ENCODE measurements around the gene ZNF230.

The ZNF230 gene

DNA sequence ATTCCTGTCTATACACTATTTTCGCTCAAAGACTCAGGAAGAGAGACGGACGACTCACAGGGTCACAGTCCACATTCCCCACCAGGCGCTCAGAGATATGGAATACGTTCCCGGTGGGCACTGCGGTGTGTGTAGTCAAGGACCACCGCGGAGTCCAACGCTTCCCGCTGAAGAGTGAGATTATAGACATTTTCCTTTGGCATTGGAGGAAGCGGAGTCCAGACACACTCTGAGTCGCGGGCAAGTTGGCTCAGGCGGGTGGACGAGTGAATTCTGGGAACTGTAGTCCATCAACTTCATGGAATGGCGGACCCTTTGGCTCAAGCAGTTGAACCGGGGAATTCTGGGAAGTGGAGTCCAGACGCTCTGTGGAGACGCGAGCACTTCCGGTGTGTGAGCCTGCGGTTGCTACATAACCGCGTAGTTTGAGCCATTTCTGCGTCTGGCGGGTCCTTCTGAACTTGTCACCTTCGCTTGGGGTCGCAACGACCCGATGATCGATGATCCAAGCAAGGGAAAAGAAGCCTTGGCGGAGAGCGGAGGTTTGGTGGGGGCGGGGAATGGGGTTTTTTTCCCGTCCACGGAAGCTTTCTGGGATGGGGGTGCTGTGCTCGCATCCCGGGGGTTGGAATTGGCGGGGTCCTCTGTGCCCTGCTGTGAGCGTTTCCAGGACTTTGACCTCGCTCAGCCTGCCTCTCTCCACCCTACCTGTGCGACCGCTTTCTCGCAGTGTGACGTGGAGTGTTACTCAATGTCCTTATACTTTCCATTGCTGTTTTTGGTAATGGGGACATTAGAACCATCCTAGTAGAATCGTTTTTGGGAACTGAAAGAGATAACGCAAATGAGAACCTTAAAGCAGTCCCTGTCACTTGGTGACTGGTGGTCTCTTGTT, at the start of gene ZNF230:
Gene ZNF230 (plus strand): TSS at position 392 of the 895 bp plus-strand sequence. CDS start 4,122 bp downstream, outside the sequence.
- peak; percentile 84 for DNase-seq

DNA sequence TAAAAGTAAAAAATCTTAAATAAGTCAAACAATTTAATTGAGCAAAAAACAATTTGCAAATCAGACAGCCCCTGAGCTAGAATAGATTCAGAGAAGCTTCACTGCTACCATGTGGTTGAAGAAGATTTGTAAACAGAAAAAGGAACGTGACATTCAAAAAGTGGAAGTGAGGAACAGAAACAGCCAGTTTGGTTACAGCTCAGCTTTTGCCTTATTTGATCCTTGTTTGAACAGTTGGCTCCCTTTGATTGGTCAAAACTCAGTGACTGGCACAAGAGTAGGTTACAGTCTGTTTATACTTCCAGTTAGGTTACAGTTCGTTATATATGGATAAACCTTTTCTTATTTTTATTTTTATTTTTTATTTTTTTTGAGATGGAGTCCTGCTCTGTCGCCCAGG, 45.9 kb upstream of the ZNF230 start:
- DNase-seq, result no peak

GRCh38 chr19:43957891-43958290, 44.9 kb upstream of the ZNF230 start:
- DNase-seq, result no peak

DNA sequence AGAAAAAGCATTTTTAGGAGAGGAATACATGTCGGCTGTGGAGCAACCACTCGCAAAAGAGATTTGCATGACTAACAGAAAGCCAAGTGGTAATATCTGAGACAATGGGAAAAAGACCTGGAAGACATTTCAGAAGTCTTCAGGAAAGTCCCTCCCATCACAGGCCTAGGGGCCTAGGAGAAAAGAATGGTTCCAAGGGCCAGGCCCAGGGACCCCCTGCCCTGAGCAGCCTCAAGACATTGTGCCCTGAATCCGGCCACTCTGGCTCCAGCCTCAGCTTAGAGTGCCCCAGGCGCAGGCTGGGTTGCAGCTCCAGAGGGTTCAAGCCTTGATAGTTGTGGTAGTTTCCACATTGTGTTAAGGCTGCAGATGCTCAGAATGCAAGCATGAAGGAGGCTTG, 42.3 kb upstream of the ZNF230 start:
- no peak for DNase-seq

GRCh38 chr19:43966079-43966694, 36.6 kb upstream of the ZNF230 start:
- no peak for DNase-seq

GRCh38 chr19:43976732-43977131, 26.0 kb upstream of the ZNF230 start:
- DNase-seq, result no peak

- DNase-seq, result no peak
Measured at GRCh38 chr19:43983544-43983911, 19.2 kb upstream of the ZNF230 start.

DNA sequence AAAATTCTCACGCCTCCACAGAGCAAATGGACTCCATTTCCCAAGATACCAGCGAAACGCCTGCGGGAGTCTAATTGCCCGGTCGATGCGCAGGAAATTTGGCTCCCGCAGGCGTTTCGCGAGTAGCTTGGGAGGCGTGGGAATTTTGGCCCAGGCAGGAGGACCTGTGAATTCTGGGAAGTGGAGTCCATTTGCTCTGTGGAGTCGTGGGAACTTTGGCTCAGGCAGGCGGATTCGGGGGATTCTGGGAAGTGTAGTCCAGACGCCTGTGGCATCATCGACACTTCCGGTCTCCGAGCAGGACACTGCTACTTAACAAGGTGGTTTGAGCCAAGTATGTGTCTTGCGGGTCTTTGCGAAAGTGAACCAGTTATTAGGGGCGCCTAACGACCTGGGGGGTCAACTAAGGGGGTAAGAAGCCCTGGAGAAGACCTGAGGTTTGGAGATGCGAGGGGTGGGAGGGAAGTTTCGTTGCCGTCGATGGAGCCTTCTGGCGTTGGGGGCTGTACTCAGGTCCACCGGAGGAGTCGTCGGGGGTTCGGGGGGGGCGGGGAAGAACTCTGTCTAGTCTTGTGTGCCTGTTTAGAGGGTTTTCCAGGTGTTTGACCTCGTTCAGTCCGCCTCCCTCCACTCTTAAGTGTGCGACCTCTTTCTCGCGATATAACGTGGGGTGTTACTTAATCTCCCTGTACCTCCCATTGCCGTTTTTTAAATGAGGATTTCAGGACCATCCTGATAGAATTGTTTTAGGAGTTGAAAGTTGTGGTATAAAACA, 18.7 kb upstream of the ZNF230 start, which contains the start of gene ZNF155:
Gene ZNF155 (plus strand): TSS at position 277 of the 775 bp plus-strand sequence. CDS start 4,356 bp downstream, outside the sequence.
- peak; percentile 86 for DNase-seq

DNA sequence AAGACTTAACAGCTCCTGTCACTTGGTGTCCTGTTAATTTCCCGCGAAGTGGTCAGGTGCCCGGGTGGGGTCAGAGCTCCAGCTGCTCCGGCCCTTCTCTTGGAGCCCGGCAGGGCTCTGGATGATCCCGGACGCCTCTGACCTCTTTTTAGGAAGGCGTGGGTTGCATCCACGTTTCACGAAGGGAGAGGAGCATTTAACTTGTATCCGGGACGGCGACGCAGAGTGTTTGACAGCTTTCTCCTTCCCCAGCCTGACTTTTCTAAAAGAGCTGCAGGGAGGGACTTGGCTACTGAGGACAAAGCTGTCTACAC, 18.1 kb upstream of the ZNF230 start:
- no peak for DNase-seq

DNA sequence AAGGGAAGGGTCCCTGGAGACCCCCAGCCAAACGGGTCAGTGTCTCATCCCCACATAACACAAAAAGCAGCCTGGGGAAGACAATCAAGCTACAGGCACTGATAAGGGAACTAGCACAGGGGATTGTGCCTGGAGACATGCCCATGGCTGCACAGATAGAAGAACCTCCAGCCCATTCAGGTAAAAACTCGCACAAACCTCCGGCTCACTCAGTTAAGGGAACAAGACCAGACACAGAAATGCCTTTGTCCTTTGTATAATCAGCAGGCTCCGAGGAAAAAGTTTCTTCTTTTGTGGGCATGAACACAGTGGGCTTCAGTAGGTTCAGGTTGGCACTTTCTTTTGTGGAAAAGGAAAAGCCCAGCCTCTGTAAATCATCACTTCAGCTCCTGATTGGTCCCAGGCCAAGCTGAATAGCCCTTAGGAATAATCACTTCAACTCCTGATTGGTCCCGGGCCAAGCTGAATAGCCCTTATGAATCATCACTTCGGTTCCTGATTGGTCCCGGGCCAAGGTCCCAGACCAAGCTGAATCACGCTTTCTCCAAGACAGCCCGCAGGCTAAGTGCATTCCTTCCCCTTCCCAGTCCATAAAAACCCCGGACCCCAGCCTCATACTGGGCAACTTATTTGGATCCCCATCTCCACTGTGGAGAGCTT, 5.0 kb upstream of the ZNF230 start:
- DNase-seq, result no peak

DNA sequence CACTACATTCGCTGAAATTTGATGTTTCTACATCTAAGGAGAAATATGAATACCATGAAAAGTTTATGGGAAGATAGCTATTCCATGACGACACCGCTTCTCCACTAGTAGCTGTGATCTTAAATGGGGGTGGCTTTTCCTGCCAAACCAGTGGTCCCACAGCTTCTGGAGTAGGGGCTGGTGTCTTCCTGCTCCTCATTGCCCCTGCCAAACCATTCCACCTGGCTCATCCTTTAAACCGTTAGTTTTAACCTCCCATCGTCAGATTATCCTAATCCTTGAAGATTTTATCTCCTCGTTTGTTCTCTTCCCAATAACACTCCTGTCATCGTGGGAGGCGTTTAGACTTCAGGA, 568 bp upstream of the ZNF230 start:
- DNase-seq, result no peak

GRCh38 chr19:44003461-44004009, 778 bp downstream of the ZNF230 start:
- DNase-seq, result no peak

GRCh38 chr19:44005973-44006372, 3.2 kb downstream of the ZNF230 start:
- no peak for DNase-seq

DNA sequence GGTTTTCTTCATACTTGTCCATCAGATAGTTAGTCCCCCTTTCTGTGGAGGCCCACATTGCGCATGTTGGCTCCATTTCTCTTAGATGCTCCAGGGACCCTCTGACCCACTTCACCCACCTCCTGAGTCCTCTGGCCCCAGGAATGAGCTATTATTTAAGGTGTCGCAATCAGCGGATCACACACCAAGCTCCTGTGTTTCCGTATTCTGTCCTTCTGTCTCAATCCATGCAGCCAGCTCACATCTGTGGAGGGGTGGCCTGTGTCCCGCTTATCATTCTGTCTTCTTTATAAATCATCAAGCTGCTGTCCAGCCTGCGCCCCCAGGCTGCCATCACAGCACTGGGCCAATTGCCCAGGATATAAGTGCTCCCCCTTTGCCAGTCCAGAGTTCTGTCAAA, 4.7 kb downstream of the ZNF230 start:
- no peak for DNase-seq

DNA sequence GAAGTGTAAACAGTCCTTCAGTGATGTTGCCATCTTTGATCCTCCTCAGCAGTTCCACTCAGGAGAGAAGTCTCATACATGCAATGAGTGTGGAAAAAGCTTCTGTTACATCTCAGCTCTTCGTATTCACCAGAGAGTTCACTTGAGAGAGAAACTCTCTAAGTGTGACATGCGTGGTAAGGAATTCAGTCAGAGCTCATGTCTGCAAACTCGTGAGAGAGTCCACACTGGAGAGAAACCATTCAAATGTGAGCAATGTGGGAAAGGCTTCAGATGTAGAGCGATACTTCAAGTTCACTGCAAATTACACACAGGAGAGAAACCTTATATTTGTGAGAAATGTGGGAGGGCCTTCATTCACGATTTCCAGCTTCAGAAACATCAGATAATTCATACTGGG, 7.7 kb downstream of the ZNF230 start:
- DNase-seq, result no peak

DNA sequence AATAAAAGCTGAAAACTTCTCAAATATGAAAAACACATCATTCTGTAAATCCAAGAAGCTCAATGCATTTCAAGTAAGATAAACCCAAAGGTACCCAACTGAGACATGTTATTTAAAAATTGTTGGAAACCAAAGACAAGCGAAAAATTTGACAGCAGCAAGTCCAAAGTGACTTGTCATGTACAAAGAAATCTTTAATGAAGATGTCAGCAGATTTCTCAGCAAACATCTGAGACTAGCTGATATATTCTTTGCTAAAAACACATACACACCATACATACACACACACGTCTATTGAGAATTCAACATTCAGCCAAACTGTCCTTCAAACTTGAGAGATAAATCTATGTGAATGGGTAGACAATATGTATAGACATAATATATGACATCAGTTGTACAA, 16.7 kb downstream of the ZNF230 start:
- DNase-seq, result no peak

DNA sequence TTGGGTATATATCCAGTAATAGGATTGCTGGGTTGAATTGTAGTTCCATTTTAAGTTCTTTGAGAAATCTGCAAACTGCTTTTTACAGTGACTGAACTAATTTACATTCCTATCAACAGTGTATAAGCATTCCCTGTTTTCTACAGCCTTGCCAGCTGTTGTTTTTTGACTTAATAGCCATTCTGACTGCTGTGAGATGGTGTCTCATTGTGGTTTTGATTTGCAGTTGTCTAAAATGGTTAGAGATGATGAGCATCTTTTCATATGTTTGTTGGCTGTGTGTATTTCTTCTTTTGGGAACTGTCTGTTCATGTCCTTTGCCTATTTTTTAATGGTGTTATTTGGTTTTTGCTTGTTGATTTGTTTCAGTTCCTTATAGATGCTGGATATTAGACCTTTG, 18.5 kb downstream of the ZNF230 start:
- no peak for DNase-seq

DNA sequence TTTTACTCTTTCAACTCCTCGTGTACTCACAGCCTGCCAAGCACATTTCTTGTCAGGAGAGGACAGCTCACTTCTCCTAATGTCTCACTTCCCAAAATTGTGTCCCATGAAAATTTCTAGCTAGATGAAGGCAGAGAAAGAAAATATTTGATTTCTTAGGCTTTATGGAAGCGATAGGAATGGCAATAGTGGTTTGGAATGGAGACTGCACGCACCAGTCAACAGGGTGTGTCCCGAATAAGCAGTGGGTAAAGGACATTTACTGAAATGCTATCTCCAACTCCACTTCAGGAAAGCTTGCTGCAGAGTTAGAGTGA, 22.1 kb downstream of the ZNF230 start:
- no peak for DNase-seq

DNA sequence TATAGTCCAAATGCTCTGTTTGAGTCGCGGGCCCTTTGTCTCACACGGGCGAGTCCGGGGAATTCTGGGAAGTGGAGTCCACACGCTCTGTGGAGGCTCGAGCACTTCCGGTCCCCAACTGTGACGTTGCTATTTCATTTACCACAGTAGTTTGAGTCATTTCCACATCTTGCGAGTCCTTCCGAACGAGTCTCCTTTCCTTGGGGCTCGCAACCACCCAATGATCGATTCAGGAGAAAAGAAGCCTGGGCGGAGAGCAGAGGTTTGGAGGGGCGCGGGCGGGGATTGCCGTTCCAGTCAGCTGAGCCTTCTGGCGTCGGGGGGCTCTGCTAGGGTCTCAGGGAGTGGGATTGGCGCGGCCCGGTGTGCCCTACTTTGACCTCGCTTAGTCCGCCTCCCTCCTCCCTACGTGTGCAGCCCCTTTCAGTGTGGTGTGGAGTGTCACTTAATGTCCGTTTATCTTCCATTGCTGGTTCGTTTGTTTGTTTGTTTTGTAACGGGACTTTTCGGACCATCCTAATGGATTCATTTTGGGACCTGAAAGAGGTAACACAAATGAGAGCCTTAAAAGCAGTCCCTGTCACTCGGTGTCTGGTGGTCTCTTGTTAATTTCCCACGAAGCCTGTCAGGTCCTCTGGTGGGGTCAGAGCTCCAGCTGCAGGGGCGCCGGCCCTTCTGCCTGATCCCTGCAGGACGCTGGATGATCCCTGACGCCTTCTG, 22.6 kb downstream of the ZNF230 start, which contains the start of gene ZNF222:
Gene ZNF222 (plus strand): TSS at position 163 of the 720 bp plus-strand sequence. CDS start 58 bp downstream, at position 221.
- DNase-seq, result peak; percentile 73

DNA sequence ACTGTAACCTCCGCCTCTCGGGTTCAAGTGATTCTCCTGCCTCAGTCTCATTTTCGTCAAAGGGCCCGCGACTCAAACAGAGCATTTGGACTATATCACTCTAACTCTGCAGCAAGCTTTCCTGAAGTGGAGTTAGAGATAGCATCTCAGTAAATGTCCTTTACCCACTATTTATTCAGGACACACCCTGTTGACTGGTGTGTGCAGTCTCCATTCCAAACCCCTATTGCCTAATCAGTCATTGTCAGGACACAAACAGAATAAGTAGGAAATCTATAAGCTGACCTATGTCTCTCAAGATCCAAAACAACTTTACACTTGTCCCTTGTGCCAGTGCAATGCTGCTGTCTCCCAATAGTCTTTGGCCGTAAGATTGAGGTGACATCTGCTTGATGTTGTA, 23.9 kb downstream of the ZNF230 start:
- no peak for DNase-seq

GRCh38 chr19:44032001-44032610, 29.3 kb downstream of the ZNF230 start:
- no peak for DNase-seq

DNA sequence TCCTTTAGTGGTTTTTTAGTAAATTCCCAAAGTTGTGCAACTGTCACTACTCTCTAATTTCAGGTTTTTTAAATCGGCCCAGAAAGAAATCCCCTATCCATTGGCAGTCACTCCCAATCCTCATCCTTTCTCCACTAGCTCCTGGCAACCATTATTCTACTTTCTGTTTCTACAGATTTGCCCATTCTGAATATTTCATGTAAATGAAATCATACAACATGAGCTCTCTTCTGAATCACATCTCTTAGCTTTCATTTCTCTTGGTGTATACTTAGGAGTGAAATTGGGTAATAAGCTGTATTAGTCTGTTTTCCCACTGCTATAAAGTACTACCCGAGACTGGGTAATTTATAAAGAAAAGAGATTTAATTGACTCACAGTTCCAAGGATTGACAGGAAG, 39.4 kb downstream of the ZNF230 start:
- DNase-seq, result no peak

All from NCI-H1436 (cell line).